K562 (cell line): ENCODE measurements around the gene SORT1. TPM values are rescaled to one million over a fixed set of nuclear protein-coding genes. Genes with fewer than 3 reads are reported as not detected.

Experiments
- BRD9 ChIP-seq: fragments of 450-650 bp; IDR thresholded peaks from 2 replicates; pipeline ENCODE4 v1.6.1; 2018; ENCODE audit warnings: low read depth; ENCODE audit not compliant: partially characterized antibody
- CHAMP1 ChIP-seq: fragments of 450-650 bp; IDR thresholded peaks from 2 replicates; pipeline ENCODE4 v1.6.1; 2016; ENCODE audit warnings: mild to moderate bottlenecking
- MAFK ChIP-seq: IDR thresholded peaks from 2 replicates; pipeline ENCODE4 v1.6.1; 2011; ENCODE audit warnings: low read length, improper control_type of control experiment
- MCM2 ChIP-seq: fragments of 450-650 bp; IDR thresholded peaks from 2 replicates; pipeline ENCODE4 v1.6.1; 2017; ENCODE audit warnings: low read depth, mild to moderate bottlenecking
- RCOR1 ChIP-seq, 2 experiments: IDR thresholded peaks; 2 replicates each; pipeline ENCODE4 v1.6.1; 2012; ENCODE audit warnings: low read depth in 2 of 2, low read length in 2 of 2, borderline replicate concordance in 1 of 2, improper control_type of control experiment in 1 of 2
- SUPT5H ChIP-seq: fragments of 450-650 bp; IDR thresholded peaks from 2 replicates; pipeline ENCODE4 v1.6.1; 2016
- UBTF ChIP-seq, 2 experiments: IDR thresholded peaks; 2 replicates each; pipeline ENCODE4 v1.6.1; 2012; ENCODE audit warnings: improper control_type of control experiment in 2 of 2, low read depth in 2 of 2, low read length in 2 of 2, borderline replicate concordance in 1 of 2
- USF1 ChIP-seq: sonication (generic); formaldehyde crosslinking; IDR thresholded peaks from 2 replicates; pipeline ENCODE4 v1.9.0; 2022; ENCODE audit warnings: mild to moderate bottlenecking, missing genetic modification reagents
- ZNF592 ChIP-seq: fragments of 450-650 bp; IDR thresholded peaks from 2 replicates; pipeline ENCODE4 v1.6.1; 2017; ENCODE audit warnings: antibody characterized with exemption, mild to moderate bottlenecking
- polyA plus RNA-seq, 8 experiments: library from polyadenylated mRNA; depleted of rRNA in 4 of 8; stranded (reverse) in 5 of 8; unstranded in 3 of 8; fragments of >200 nt; fragmentation: Nextera tagmentation in 2 of 8; fragmentation: Illumina TruSeq in 1 of 8; extraction: Ambion mirVana in 2 of 8; extraction: Trizol in 1 of 8; gene quantifications; 2 replicates each; pipeline versions ENCODE4 v1.2.1 to v1.2.3, GENCODE V29; 2011 to 2014; ENCODE audit warnings: inconsistent platforms in 1 of 8, missing spikeins in 1 of 8
- total RNA-seq, 7 experiments: library from RNA; depleted of rRNA in 6 of 7; stranded (reverse); fragments of >200 nt in 6 of 7; fragmentation: Illumina TruSeq in 2 of 7; extraction: Trizol in 2 of 7; gene quantifications; 2 replicates each; pipeline versions ENCODE4 v1.2.1 to v1.2.3, GENCODE V29; 2011 to 2021; ENCODE audit warnings: low replicate concordance in 1 of 7
- TF ChIP-seq, protein P1 (sequence below): fragments of 200-800 bp; sonication (Bioruptor generic); IDR thresholded peaks from 2 replicates; pipeline ENCODE4 v1.6.1; 2016; ENCODE audit warnings: missing genetic modification characterization, missing compliant biosample characterization

SORT1 gene
- total and polyA plus RNA-seq, 9 of the 15 experiments (the other 6 are each of a cell fraction or from before 2014, with no cell fraction given) = 27.4 to 112 (median 65.0) TPM

GRCh38 chr1:109386054-109386717 lies 11.5 kb downstream of the SORT1 start (continued):
- TF ChIP-seq UBTF (IDR thresholded peaks at IDR 0.05; ENCODE audit: borderline replicate concordance in 1 of 2, low read depth in 2 of 2, low read length in 2 of 2) (0 out of 4 replicates have a peak, but pooled peaks of 1 of the 2 experiments have one; percentile 34), BRD9 (no peak), USF1 (CRISPR knock-in tag) (no peak), CHAMP1 (no peak), MAFK (no peak), ZNF592 (peak; percentile 40; the same call in 1 of the 2 replicates), MCM2 (no peak), RCOR1 (IDR thresholded peaks at IDR 0.05; ENCODE audit: borderline replicate concordance in 1 of 2, low read depth in 2 of 2, low read length in 2 of 2) (no peak), SUPT5H (no peak)
- TF ChIP-seq, protein P1, sequence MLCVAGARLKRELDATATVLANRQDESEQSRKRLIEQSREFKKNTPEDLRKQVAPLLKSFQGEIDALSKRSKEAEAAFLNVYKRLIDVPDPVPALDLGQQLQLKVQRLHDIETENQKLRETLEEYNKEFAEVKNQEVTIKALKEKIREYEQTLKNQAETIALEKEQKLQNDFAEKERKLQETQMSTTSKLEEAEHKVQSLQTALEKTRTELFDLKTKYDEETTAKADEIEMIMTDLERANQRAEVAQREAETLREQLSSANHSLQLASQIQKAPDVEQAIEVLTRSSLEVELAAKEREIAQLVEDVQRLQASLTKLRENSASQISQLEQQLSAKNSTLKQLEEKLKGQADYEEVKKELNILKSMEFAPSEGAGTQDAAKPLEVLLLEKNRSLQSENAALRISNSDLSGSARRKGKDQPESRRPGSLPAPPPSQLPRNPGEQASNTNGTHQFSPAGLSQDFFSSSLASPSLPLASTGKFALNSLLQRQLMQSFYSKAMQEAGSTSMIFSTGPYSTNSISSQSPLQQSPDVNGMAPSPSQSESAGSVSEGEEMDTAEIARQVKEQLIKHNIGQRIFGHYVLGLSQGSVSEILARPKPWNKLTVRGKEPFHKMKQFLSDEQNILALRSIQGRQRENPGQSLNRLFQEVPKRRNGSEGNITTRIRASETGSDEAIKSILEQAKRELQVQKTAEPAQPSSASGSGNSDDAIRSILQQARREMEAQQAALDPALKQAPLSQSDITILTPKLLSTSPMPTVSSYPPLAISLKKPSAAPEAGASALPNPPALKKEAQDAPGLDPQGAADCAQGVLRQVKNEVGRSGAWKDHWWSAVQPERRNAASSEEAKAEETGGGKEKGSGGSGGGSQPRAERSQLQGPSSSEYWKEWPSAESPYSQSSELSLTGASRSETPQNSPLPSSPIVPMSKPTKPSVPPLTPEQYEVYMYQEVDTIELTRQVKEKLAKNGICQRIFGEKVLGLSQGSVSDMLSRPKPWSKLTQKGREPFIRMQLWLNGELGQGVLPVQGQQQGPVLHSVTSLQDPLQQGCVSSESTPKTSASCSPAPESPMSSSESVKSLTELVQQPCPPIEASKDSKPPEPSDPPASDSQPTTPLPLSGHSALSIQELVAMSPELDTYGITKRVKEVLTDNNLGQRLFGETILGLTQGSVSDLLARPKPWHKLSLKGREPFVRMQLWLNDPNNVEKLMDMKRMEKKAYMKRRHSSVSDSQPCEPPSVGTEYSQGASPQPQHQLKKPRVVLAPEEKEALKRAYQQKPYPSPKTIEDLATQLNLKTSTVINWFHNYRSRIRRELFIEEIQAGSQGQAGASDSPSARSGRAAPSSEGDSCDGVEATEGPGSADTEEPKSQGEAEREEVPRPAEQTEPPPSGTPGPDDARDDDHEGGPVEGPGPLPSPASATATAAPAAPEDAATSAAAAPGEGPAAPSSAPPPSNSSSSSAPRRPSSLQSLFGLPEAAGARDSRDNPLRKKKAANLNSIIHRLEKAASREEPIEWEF (CRISPR knock-in tag) = peak; percentile 10; the same call in 1 of the 2 replicates
